H1 (cell line): Measurements from ENCODE around the gene HSPA1L. TPM values are rescaled to one million over a fixed set of nuclear protein-coding genes. Genes with fewer than 3 reads are reported as not detected.

Source experiments
- CTCF ChIA-PET: fragments of 300-600 bp; sonication (Branson Sonifier 250); formaldehyde crosslinking; loops from one replicate; lab custom pipeline; 2021; ENCODE audit not compliant: partially characterized antibody; lab: Charles Lee
- POLR2A ChIA-PET: fragments of 300-600 bp; sonication (Branson Sonifier 250); formaldehyde crosslinking; loops from one replicate; lab custom pipeline; 2021; ENCODE audit warnings: inconsistent platforms; ENCODE audit not compliant: partially characterized antibody; lab: Charles Lee
- DNase-seq, 2 experiments: peaks; one replicate each; pipeline versions ENCODE4 v3.0.0 to v3.0.0-alpha.2; 2010 to 2022; ENCODE audit warnings: low spot score in 2 of 2, low read depth in 1 of 2, mixed read lengths in 1 of 2
- FAIRE-seq: peaks from 2 replicates; lab custom pipeline; 2011; peaks lifted over from hg19 to GRCh38; lab: Jason Lieb, UNC
- H2AFZ ChIP-seq: 2 replicates; pipeline ENCODE4 v1.8.1; 2012; ENCODE audit warnings: low read length, inconsistent platforms
- H2AK5ac ChIP-seq: 2 replicates; pipeline ENCODE4 v1.6.1; 2013; ENCODE audit warnings: low read depth, low read length
- H2BK120ac ChIP-seq: replicated peaks from 2 replicates; pipeline ENCODE3; 2013; ENCODE audit warnings: low read depth, low read length, inconsistent platforms
- H2BK12ac ChIP-seq: 2 replicates; pipeline ENCODE4 v1.6.1; 2013; ENCODE audit warnings: low read depth, low read length
- H2BK15ac ChIP-seq: 2 replicates; pipeline ENCODE4 v1.6.1; 2013; ENCODE audit warnings: low read length
- H2BK20ac ChIP-seq: 2 replicates; pipeline ENCODE4 v1.6.1; 2013; ENCODE audit warnings: low read length
- H2BK5ac ChIP-seq: 2 replicates; pipeline ENCODE4 v1.6.1; 2013; ENCODE audit warnings: low read depth, low read length
- H3K14ac ChIP-seq: 2 replicates; pipeline ENCODE4 v1.6.1; 2013; ENCODE audit warnings: inconsistent platforms; ENCODE audit not compliant: insufficient read length
- H3K18ac ChIP-seq: 2 replicates; pipeline ENCODE4 v1.6.1; 2013; ENCODE audit warnings: low read length; ENCODE audit errors: extremely low read depth
- H3K23ac ChIP-seq: 2 replicates; pipeline ENCODE4 v1.6.1; 2013; ENCODE audit warnings: inconsistent platforms; ENCODE audit not compliant: insufficient read length
- H3K23me2 ChIP-seq: 2 replicates; pipeline ENCODE4 v1.6.1; 2013; ENCODE audit warnings: low read depth, low read length
- H3K27ac ChIP-seq: 2 replicates; pipeline ENCODE4 v1.6.1; 2011; ENCODE audit warnings: low read depth, low read length, inconsistent platforms
- H3K27me3 ChIP-seq, 4 experiments: replicated peaks in 1 of 4; 1 replicate in 1 of 4; 2 replicates in 3 of 4; pipeline versions ENCODE4 v1.6.1 to v1.8.1; 2011 to 2013; ENCODE audit warnings: low read length in 3 of 4, mild to moderate bottlenecking in 3 of 4, inconsistent platforms in 2 of 4, mixed read lengths in 2 of 4, moderate library complexity in 1 of 4; ENCODE audit not compliant: control insufficient read depth in 3 of 4, insufficient read depth in 3 of 4; ENCODE audit errors: extremely low read depth in 1 of 4
- H3K36me3 ChIP-seq, 4 experiments: 2 replicates each; pipeline versions ENCODE4 v1.6.1 to v1.8.1; 2011 to 2013; ENCODE audit warnings: mild to moderate bottlenecking in 4 of 4, low read length in 3 of 4, moderate library complexity in 2 of 4, control low read depth in 1 of 4, inconsistent platforms in 1 of 4; ENCODE audit not compliant: insufficient read depth in 4 of 4, control insufficient read depth in 2 of 4
- H3K4ac ChIP-seq: replicated peaks from 2 replicates; pipeline ENCODE3; 2013; ENCODE audit warnings: low read length, low read depth, mixed read lengths, inconsistent platforms; ENCODE audit not compliant: insufficient read length
- H3K4me1 ChIP-seq, 4 experiments: replicated peaks in 1 of 4; 1 replicate in 1 of 4; 2 replicates in 3 of 4; pipeline versions ENCODE4 v1.6.1 to v1.8.1; 2011 to 2013; ENCODE audit warnings: low read length in 3 of 4, inconsistent platforms in 2 of 4, mixed read lengths in 1 of 4; ENCODE audit not compliant: insufficient read depth in 4 of 4, control insufficient read depth in 3 of 4
- H3K4me2 ChIP-seq, 2 experiments: 2 replicates each; pipeline versions ENCODE4 v1.6.1 to v1.8.1; 2011 to 2013; ENCODE audit warnings: low read depth in 2 of 2, low read length in 2 of 2, control low read depth in 1 of 2, inconsistent platforms in 1 of 2, mild to moderate bottlenecking in 1 of 2; ENCODE audit not compliant: insufficient read depth in 1 of 2
- H3K4me3 ChIP-seq, 4 experiments: fragments of 200-600, 300-600 bp in 1 of 4; sonication (generic), shearing (Covaris generic), sonication (Bioruptor Twin) in 1 of 4; 2 replicates each; pipeline versions ENCODE4 v1.5.1 to v1.8.1; 2011 to 2016; ENCODE audit warnings: low read length in 4 of 4, low read depth in 3 of 4, control low read depth in 2 of 4, inconsistent platforms in 2 of 4, mild to moderate bottlenecking in 2 of 4, mixed read lengths in 1 of 4, moderate library complexity in 1 of 4; ENCODE audit not compliant: insufficient read depth in 2 of 4; ENCODE audit errors: extremely low read depth in 1 of 4
- H3K56ac ChIP-seq: replicated peaks from 2 replicates; pipeline ENCODE3; 2013; ENCODE audit warnings: low read depth, mild to moderate bottlenecking, mixed read lengths, low read length, inconsistent platforms; ENCODE audit not compliant: insufficient read length
- H3K79me1 ChIP-seq: 2 replicates; pipeline ENCODE4 v1.6.1; 2013; ENCODE audit warnings: low read depth, low read length, control low read depth
- H3K79me2 ChIP-seq, 2 experiments: 2 replicates each; pipeline versions ENCODE4 v1.6.1 to v1.8.1; 2012 to 2013; ENCODE audit warnings: low read length in 2 of 2, mild to moderate bottlenecking in 2 of 2, inconsistent platforms in 1 of 2; ENCODE audit not compliant: insufficient read depth in 2 of 2, control insufficient read depth in 1 of 2
- H3K9ac ChIP-seq, 4 experiments: replicated peaks in 1 of 4; 1 replicate in 1 of 4; 2 replicates in 3 of 4; pipeline versions ENCODE4 v1.6.1 to v1.8.1; 2011 to 2013; ENCODE audit warnings: low read depth in 3 of 4, low read length in 3 of 4, control low read depth in 2 of 4, mild to moderate bottlenecking in 2 of 4, moderate library complexity in 2 of 4, inconsistent platforms in 1 of 4; ENCODE audit errors: extremely low read depth in 1 of 4
- H3K9me3 ChIP-seq, 2 experiments: 2 replicates each; pipeline versions ENCODE4 v1.6.1 to v1.8.1; 2012 to 2013; ENCODE audit warnings: mild to moderate bottlenecking in 2 of 2, moderate library complexity in 2 of 2, control low read depth in 1 of 2, inconsistent platforms in 1 of 2, low read depth in 1 of 2, low read length in 1 of 2, mixed read lengths in 1 of 2; ENCODE audit not compliant: insufficient read depth in 2 of 2
- H4K20me1 ChIP-seq, 2 experiments: replicated peaks in 1 of 2; 2 replicates each; pipeline versions ENCODE3 to v1.8.1; 2011 to 2013; ENCODE audit warnings: inconsistent platforms in 2 of 2, low read length in 2 of 2, mild to moderate bottlenecking in 1 of 2; ENCODE audit not compliant: insufficient read depth in 2 of 2, control insufficient read depth in 1 of 2
- H4K5ac ChIP-seq: 2 replicates; pipeline ENCODE4 v1.6.1; 2013; ENCODE audit warnings: low read length, low read depth, mixed read lengths, inconsistent platforms; ENCODE audit not compliant: insufficient read length
- H4K8ac ChIP-seq: 2 replicates; pipeline ENCODE4 v1.8.0; 2013; ENCODE audit warnings: mild to moderate bottlenecking, moderate library complexity, low read length, inconsistent platforms; ENCODE audit not compliant: insufficient read depth; ENCODE audit errors: extremely low read depth
- H4K91ac ChIP-seq: replicated peaks from 2 replicates; pipeline ENCODE3; 2013; ENCODE audit warnings: low read length, mixed read lengths, inconsistent platforms; ENCODE audit not compliant: insufficient read length
- ATF3 ChIP-seq: IDR thresholded peaks from 2 replicates; pipeline ENCODE4 v1.6.1; 2011; ENCODE audit warnings: low read depth, mild to moderate bottlenecking, low read length; ENCODE audit not compliant: insufficient read depth
- BCL11A ChIP-seq, 2 experiments: IDR thresholded peaks; one replicate each; pipeline ENCODE4 v1.6.1; 2011; ENCODE audit warnings: low read depth in 2 of 2, low read length in 2 of 2, mild to moderate bottlenecking in 2 of 2
- CHD1 ChIP-seq: IDR thresholded peaks from 2 replicates; pipeline ENCODE4 v1.6.1; 2012; ENCODE audit warnings: low read depth, low read length, improper control_type of control experiment
- CHD2 ChIP-seq: IDR thresholded peaks from 2 replicates; pipeline ENCODE4 v1.6.1; 2012; ENCODE audit warnings: low read length, improper control_type of control experiment
- KDM1A ChIP-seq: fragments of 200-600, 300-600 bp; sonication (generic); IDR thresholded peaks from 2 replicates; pipeline ENCODE4 v1.7.1; 2016; ENCODE audit warnings: mild to moderate bottlenecking, low read length, borderline replicate concordance
- NANOG ChIP-seq: IDR thresholded peaks from 2 replicates; pipeline ENCODE4 v1.6.1; 2011; ENCODE audit warnings: low read length, low read depth, mild to moderate bottlenecking, inconsistent platforms; ENCODE audit not compliant: insufficient read depth, poor library complexity, severe bottlenecking
- PHF8 ChIP-seq: fragments of 200-600 bp; sonication (generic); conservative IDR thresholded peaks from 2 replicates; pipeline ENCODE4 v1.7.1; 2012; ENCODE audit warnings: low read depth, mild to moderate bottlenecking, inconsistent platforms, low read length, moderate library complexity
- RAD21 ChIP-seq, 2 experiments: IDR thresholded peaks in 1 of 2; conservative IDR thresholded peaks in 1 of 2; 2 replicates each; pipeline ENCODE4 v1.6.1; 2011; ENCODE audit warnings: low read depth in 2 of 2, low read length in 2 of 2, improper control_type of control experiment in 1 of 2, inconsistent platforms in 1 of 2, mild to moderate bottlenecking in 1 of 2, moderate library complexity in 1 of 2
- RNF2 ChIP-seq: fragments of 200-900, 300-1000 bp; sonication (generic); IDR thresholded peaks from 2 replicates; pipeline ENCODE4 v1.7.1; 2016; ENCODE audit warnings: borderline replicate concordance, low read depth, mild to moderate bottlenecking, antibody characterized with exemption, low read length; ENCODE audit not compliant: poor library complexity, severe bottlenecking; ENCODE audit errors: missing control alignments
- SP2 ChIP-seq: IDR thresholded peaks from 2 replicates; pipeline ENCODE4 v1.6.1; 2012; ENCODE audit warnings: mild to moderate bottlenecking, low read length, inconsistent platforms
- SP4 ChIP-seq: IDR thresholded peaks from 2 replicates; pipeline ENCODE4 v1.6.1; 2012; ENCODE audit warnings: low read length, inconsistent platforms
- ZNF274 ChIP-seq: IDR thresholded peaks from 2 replicates; pipeline ENCODE4 v1.7.0; 2012; ENCODE audit warnings: low read length, borderline replicate concordance; ENCODE audit errors: extremely low read depth
- WGBS, 2 experiments: shearing (Covaris generic) in 1 of 2; methylation state at CpG; one replicate each; pipeline versions ENCODE4 v1.1.6 to v1.1.7; 2013 to 2015; ENCODE audit warnings: low lambda C conversion rate in 2 of 2, mixed read lengths in 2 of 2, inconsistent platforms in 1 of 2, low coverage in 1 of 2, missing lambda C conversion rate in 1 of 2; ENCODE audit not compliant: insufficient replicate concordance in 2 of 2, insufficient coverage in 1 of 2, insufficient read length in 1 of 2; ENCODE audit errors: extremely low coverage in 1 of 2, missing lambda C conversion rate in 1 of 2; 5-methylcytosine and 5-hydroxymethylcytosine counted together
- polyA plus RNA-seq, 7 experiments: library from polyadenylated mRNA; depleted of rRNA in 3 of 7; stranded (reverse) in 5 of 7; unstranded in 2 of 7; fragments of >200 nt in 5 of 7; fragments of 200-250 nt in 2 of 7; gene quantifications; 1 replicate in 5 of 7; 2 replicates in 1 of 7; 4 replicates in 1 of 7; pipeline versions ENCODE4 v1.2.1 to v1.2.3, GENCODE V29; 2011 to 2013; ENCODE audit warnings: missing spikeins in 2 of 7, mixed read lengths in 2 of 7
- total RNA-seq: library from RNA; stranded (reverse); fragmentation: NEBNext Ultra II Directional; extraction: Animal tissue kit (Norgen Biotek cat#: 25700); gene quantifications from 2 replicates; pipeline ENCODE4 v1.2.1, GENCODE V29; 2021

The HSPA1L gene
- total and polyA plus RNA-seq, 2 of the 8 experiments (the other 6 are each of a cell fraction or from before 2014, with no cell fraction given), result 1.00 to 1.9 TPM

- H3K4me1 ChIP-seq, result peaks cover 0 to 7% (median 3%) of the 10 kb centered on the region in 4 experiments; a peak in 4 of 7 replicates
- H4K20me1 ChIP-seq, result no peaks in the 10 kb centered on the region
- no peak overlapping the region for H2BK5ac ChIP-seq
- no peaks in the 10 kb centered on the region for H3K79me2 ChIP-seq
- H3K23ac ChIP-seq, result no peak overlapping the region
- no peak overlapping the region for H3K14ac ChIP-seq
- H3K27me3 ChIP-seq, result no peaks in the 10 kb centered on the region; a peak in 1 of 7 replicates
- no peak overlapping the region for H4K91ac ChIP-seq
- H3K23me2 ChIP-seq, result 0 out of 2 replicates have a peak, but pooled peaks cover 1% of the 10 kb centered on the region
- H2BK20ac ChIP-seq, result no peak overlapping the region
- no peak for DNase-seq
- no peak overlapping the region for H4K8ac ChIP-seq
- no peak overlapping the region for H3K56ac ChIP-seq
- no peak overlapping the region for H3K4ac ChIP-seq
- H2BK120ac ChIP-seq, result no peak overlapping the region
- no peak overlapping the region for H2BK15ac ChIP-seq
- no peaks in the 10 kb centered on the region for H3K79me1 ChIP-seq
- H3K4me3 ChIP-seq, result no peak overlapping the region
- CTCF ChIA-PET, result interaction anchor here (0.6 to 15.6 kb wide), 11 partner anchors 3 to 113 kb away, joined by 3 to 228 read pairs (median 3); partner anchors contain the start of genes MPIG6B, VARS1 and VWA7
- no peak overlapping the region for H2AFZ ChIP-seq
- whole genome bisulfite sequencing, 2 experiments, result 85% methylated on average over 5 of the region's 5 CpGs; no CpG with 5 or more reads in 1 of the 2 experiments
- H3K9me3 ChIP-seq, result no peaks in the 10 kb centered on the region
- no peak overlapping the region for H4K5ac ChIP-seq
- no peak overlapping the region for H3K9ac ChIP-seq
- peaks cover 15 to 44% (median 37%) of the 10 kb centered on the region in 4 experiments for H3K36me3 ChIP-seq
- no peak overlapping the region for H3K4me2 ChIP-seq
- H2BK12ac ChIP-seq, result no peak overlapping the region
- POLR2A ChIA-PET, result interaction anchor here (0.8 to 10.7 kb wide), 14 partner anchors 8 to 1206 kb away, joined by 3 to 85 read pairs (median 6); partner anchors contain the start of genes DDAH2, HSPA1B, LSM2 and MSH5
- FAIRE-seq, result no peak
- H3K18ac ChIP-seq, result no peak overlapping the region
- no peak overlapping the region for H3K27ac ChIP-seq
- H2AK5ac ChIP-seq, result no peak overlapping the region
- TF ChIP-seq PHF8 (no peak), SP2 (no peak), CHD2 (no peak), SP4 (no peak), KDM1A (no peak), RAD21 (IDR thresholded peaks at IDR 0.05 in 1 of 2, conservative IDR thresholded peaks at IDR 0.05 in 1 of 2; ENCODE audit: low read depth in 2 of 2, low read length in 2 of 2) (no peak), BCL11A (IDR thresholded peaks at IDR 0.05; ENCODE audit: low read depth in 2 of 2, low read length in 2 of 2) (no peak), NANOG (no peak), CHD1 (no peak), RNF2 (no peak), ATF3 (no peak), ZNF274 (no peak)
Observed at GRCh38 chr6:31777667-31778050, 37.4 kb downstream of the HSPA1L start.
